CD14-positive monocyte (primary cell): ENCODE results near the gene ATF4. TPM values are rescaled to one million over a fixed set of nuclear protein-coding genes. Genes with fewer than 3 reads are reported as not detected.

ENCODE experiments used
- DNase-seq, 3 donors: peaks; one replicate each; pipeline ENCODE4 v3.0.0-alpha.2; 2011 to 2022
- H2AFZ ChIP-seq: 2 replicates; pipeline ENCODE4 v1.6.0; 2012; ENCODE audit warnings: mild to moderate bottlenecking, low read depth, low read length, inconsistent platforms; ENCODE audit not compliant: insufficient read depth, poor library complexity, severe bottlenecking
- H3K27ac ChIP-seq, 2 donors: 1 replicate in 1 of 2; 2 replicates in 1 of 2; pipeline ENCODE4 v1.5.1; 2012 to 2013; ENCODE audit warnings: low read length in 2 of 2, control low read depth in 1 of 2, inconsistent platforms in 1 of 2, low read depth in 1 of 2, mild to moderate bottlenecking in 1 of 2
- H3K27me3 ChIP-seq, 2 donors: one replicate each; pipeline versions ENCODE4 v1.6.0 to v1.6.1; 2011 to 2013; ENCODE audit warnings: low read length in 2 of 2; ENCODE audit not compliant: control insufficient read depth in 2 of 2, insufficient read depth in 2 of 2
- H3K36me3 ChIP-seq, 2 donors: replicated peaks in 1 of 2; 1 replicate in 1 of 2; 2 replicates in 1 of 2; pipeline versions ENCODE4 v1.5.1 to v1.6.1; 2012 to 2013; ENCODE audit warnings: low read length in 2 of 2, control low read depth in 1 of 2, inconsistent platforms in 1 of 2, mild to moderate bottlenecking in 1 of 2; ENCODE audit not compliant: insufficient read depth in 2 of 2, control insufficient read depth in 1 of 2
- H3K4me1 ChIP-seq, 2 donors: 1 replicate in 1 of 2; 2 replicates in 1 of 2; pipeline versions ENCODE4 v1.5.1 to v1.6.1; 2012 to 2013; ENCODE audit warnings: low read length in 2 of 2, control low read depth in 1 of 2, inconsistent platforms in 1 of 2, mild to moderate bottlenecking in 1 of 2, moderate library complexity in 1 of 2; ENCODE audit not compliant: insufficient read depth in 2 of 2, control insufficient read depth in 1 of 2
- H3K4me2 ChIP-seq: replicated peaks from 2 replicates; pipeline ENCODE3; 2012; ENCODE audit warnings: low read length, moderate library complexity, mild to moderate bottlenecking; ENCODE audit not compliant: poor library complexity, severe bottlenecking; ENCODE audit errors: extremely low read depth
- H3K4me3 ChIP-seq, 3 experiments: fragments of 200-600 bp in 1 of 3; sonication (generic) in 1 of 3; replicated peaks in 1 of 3; 1 replicate in 2 of 3; 2 replicates in 1 of 3; pipeline ENCODE4 v1.5.1; 2011 to 2013; ENCODE audit warnings: low read length in 3 of 3, mild to moderate bottlenecking in 3 of 3, control low read depth in 2 of 3, low read depth in 2 of 3, inconsistent platforms in 1 of 3, moderate library complexity in 1 of 3
- H3K79me2 ChIP-seq: 2 replicates; pipeline ENCODE4 v1.6.0; 2012; ENCODE audit warnings: mild to moderate bottlenecking, control low read depth, inconsistent platforms, low read length, moderate library complexity; ENCODE audit not compliant: insufficient read depth
- H3K9ac ChIP-seq: 2 replicates; pipeline ENCODE4 v1.6.0; 2017; ENCODE audit warnings: low read length, mild to moderate bottlenecking; ENCODE audit not compliant: insufficient read depth, poor library complexity, severe bottlenecking
- H3K9me3 ChIP-seq, 2 donors: replicated peaks in 1 of 2; 1 replicate in 1 of 2; 2 replicates in 1 of 2; pipeline versions ENCODE4 v1.5.1 to v1.6.1; 2012 to 2013; ENCODE audit warnings: low read length in 2 of 2, control low read depth in 1 of 2; ENCODE audit not compliant: control insufficient read depth in 1 of 2, insufficient read depth in 1 of 2
- H4K20me1 ChIP-seq: 2 replicates; pipeline ENCODE4 v1.6.0; 2012; ENCODE audit warnings: mild to moderate bottlenecking, low read length, control low read depth, moderate library complexity; ENCODE audit not compliant: insufficient read depth
- H3K27ac Mint-ChIP-seq, 7 donors: one replicate each; pipeline ENCODE4 v1.8.0; 2020; ENCODE audit warnings: mild to moderate bottlenecking in 7 of 7, mixed read lengths in 7 of 7, moderate library complexity in 6 of 7, inconsistent platforms in 2 of 7
- H3K27me3 Mint-ChIP-seq, 3 donors: one replicate each; pipeline ENCODE4 v1.8.0; 2021 to 2022; ENCODE audit warnings: low read depth in 3 of 3, mild to moderate bottlenecking in 3 of 3, mixed read lengths in 3 of 3, moderate library complexity in 3 of 3, inconsistent platforms in 1 of 3
- H3K36me3 Mint-ChIP-seq, 2 donors: one replicate each; pipeline ENCODE4 v1.8.0; 2020; ENCODE audit warnings: mixed read lengths in 2 of 2, inconsistent platforms in 1 of 2, mild to moderate bottlenecking in 1 of 2
- H3K4me1 Mint-ChIP-seq: one replicate; pipeline ENCODE4 v1.8.0; 2020; ENCODE audit warnings: mild to moderate bottlenecking, mixed read lengths
- H3K4me3 Mint-ChIP-seq, 2 donors: one replicate each; pipeline ENCODE4 v1.8.0; 2020; ENCODE audit warnings: mild to moderate bottlenecking in 2 of 2, mixed read lengths in 2 of 2, moderate library complexity in 1 of 2
- H3K9me3 Mint-ChIP-seq, 7 donors: one replicate each; pipeline ENCODE4 v1.8.0; 2020 to 2022; ENCODE audit warnings: mixed read lengths in 7 of 7, mild to moderate bottlenecking in 6 of 7, moderate library complexity in 6 of 7, inconsistent platforms in 2 of 7
- WGBS: methylation state at CpG from one replicate; pipeline ENCODE4 v1.1.5; 2013; ENCODE audit warnings: missing lambda C conversion rate; ENCODE audit not compliant: insufficient coverage; 5-methylcytosine and 5-hydroxymethylcytosine counted together
- intact Hi-C, 2 donors: fragments of 100-400 bp; cut with micrococcal nuclease; formaldehyde crosslinking; loops; one replicate each; pipeline versions ENCODE4 v1.15.0 to v1.15.1; 2023
- polyA plus RNA-seq, 3 donors: library from polyadenylated mRNA; depleted of rRNA in 1 of 3; unstranded in 2 of 3; stranded (reverse) in 1 of 3; fragments of 300-500 nt in 2 of 3; fragments of >200 nt in 1 of 3; fragmentation: Illumina TruSeq in 2 of 3; gene quantifications; 1 replicate in 2 of 3; 2 replicates in 1 of 3; pipeline ENCODE4 v1.2.3, GENCODE V29; 2012 to 2021
- TF ChIP-seq, protein P1 (sequence below): fragments of 200-600 bp; IDR thresholded peaks from one replicate; pipeline ENCODE4 v1.8.0; 2022; ENCODE audit warnings: antibody characterized with exemption, mild to moderate bottlenecking

The ATF4 gene
- polyA plus RNA-seq, 3 donors: 55.1 to 606 (median 59.0) TPM

DNA sequence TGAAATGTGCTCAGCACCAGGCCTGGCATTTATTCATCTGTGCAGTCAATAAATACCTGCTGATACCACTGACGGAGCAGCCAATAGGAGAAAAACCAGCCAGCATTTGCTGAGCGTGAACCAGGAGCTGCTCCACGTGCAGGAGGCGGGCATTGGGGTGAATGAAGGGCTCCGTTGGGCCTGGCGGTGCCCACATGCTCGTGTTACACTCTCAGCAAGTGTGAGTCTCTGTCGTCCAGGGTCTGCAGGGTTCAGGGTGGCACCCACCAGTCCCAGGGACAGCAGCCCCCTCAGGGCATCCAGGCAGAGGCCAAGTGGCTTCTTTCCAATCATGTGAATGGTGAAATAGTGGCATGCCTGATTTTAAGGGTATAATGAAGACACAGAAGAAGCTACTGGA, 16.3 kb downstream of the ATF4 start:
- Mint-ChIP-seq H3K4me1 (peaks cover 12% of the 10 kb centered on the region), H3K27me3 (peaks cover 3 to 8% (median 7%) of the 10 kb centered on the region in 3 donors), H3K36me3 (no peaks in the 10 kb centered on the region), H3K4me3 (no peak overlapping the region), H3K27ac (no peak overlapping the region), H3K9me3 (no peaks in the 10 kb centered on the region)
- Histone ChIP-seq H3K4me1 (peaks cover 10 to 18% of the 10 kb centered on the region in 2 donors), H3K27me3 (no peaks in the 10 kb centered on the region), H3K9ac (no peak overlapping the region), H4K20me1 (peaks cover under 1% of the 10 kb centered on the region), H3K4me3 (no peak overlapping the region), H3K79me2 (peaks cover 8% of the 10 kb centered on the region), H3K36me3 (no peaks in the 10 kb centered on the region), H2AFZ (no peak overlapping the region), H3K4me2 (no peak overlapping the region), H3K9me3 (no peaks in the 10 kb centered on the region), H3K27ac (no peak overlapping the region)
- TF ChIP-seq, protein P1, sequence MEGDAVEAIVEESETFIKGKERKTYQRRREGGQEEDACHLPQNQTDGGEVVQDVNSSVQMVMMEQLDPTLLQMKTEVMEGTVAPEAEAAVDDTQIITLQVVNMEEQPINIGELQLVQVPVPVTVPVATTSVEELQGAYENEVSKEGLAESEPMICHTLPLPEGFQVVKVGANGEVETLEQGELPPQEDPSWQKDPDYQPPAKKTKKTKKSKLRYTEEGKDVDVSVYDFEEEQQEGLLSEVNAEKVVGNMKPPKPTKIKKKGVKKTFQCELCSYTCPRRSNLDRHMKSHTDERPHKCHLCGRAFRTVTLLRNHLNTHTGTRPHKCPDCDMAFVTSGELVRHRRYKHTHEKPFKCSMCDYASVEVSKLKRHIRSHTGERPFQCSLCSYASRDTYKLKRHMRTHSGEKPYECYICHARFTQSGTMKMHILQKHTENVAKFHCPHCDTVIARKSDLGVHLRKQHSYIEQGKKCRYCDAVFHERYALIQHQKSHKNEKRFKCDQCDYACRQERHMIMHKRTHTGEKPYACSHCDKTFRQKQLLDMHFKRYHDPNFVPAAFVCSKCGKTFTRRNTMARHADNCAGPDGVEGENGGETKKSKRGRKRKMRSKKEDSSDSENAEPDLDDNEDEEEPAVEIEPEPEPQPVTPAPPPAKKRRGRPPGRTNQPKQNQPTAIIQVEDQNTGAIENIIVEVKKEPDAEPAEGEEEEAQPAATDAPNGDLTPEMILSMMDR: no peak
- 92% methylated on average over 8 of the region's 8 CpGs for WGBS
- no peak for DNase-seq
- intact Hi-C loops: loop anchor here (5.0 to 10.0 kb wide), 2 partner anchors 496 to 1098 kb away; partner anchors contain the start of gene MRTFA (in 1 of the 2)

DNA sequence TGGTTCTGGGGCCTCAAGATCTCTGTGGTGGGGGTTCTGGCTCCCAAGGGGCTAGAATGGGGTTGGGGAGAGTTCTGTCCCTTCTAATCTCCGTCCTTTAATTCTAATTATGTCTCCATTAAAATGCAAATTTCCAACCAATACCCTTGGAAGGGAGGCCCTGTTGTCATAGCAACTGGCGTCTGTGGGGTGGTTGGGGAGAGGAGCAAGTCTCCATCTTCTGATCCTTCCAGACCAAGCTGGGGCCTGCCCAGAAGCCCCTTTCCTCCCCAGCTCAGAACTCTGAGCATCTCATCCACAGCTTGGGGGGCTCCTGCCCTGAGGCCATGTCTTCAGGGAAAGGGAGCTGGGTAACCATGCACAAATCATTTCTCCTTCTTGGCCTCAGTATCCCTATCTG, 17.6 kb downstream of the ATF4 start:
- H3K4me3 ChIP-seq: no peak overlapping the region
- no peak overlapping the region for H3K4me3 Mint-ChIP-seq
- no peak overlapping the region for H2AFZ ChIP-seq
- no peaks in the 10 kb centered on the region for H3K9me3 Mint-ChIP-seq
- WGBS: no CpG with 5 or more reads among the region's 2 CpGs
- H3K4me2 ChIP-seq: no peak overlapping the region
- H3K27ac ChIP-seq: no peak overlapping the region
- peaks cover 4 to 9% of the 10 kb centered on the region in 2 donors for H3K4me1 ChIP-seq
- no peak for DNase-seq
- peaks cover 4 to 12% (median 10%) of the 10 kb centered on the region in 3 donors for H3K27me3 Mint-ChIP-seq
- H3K36me3 Mint-ChIP-seq: no peaks in the 10 kb centered on the region
- no peaks in the 10 kb centered on the region for H4K20me1 ChIP-seq
- no peaks in the 10 kb centered on the region for H3K36me3 ChIP-seq
- TF ChIP-seq, protein P1: no peak
- no peak overlapping the region for H3K9ac ChIP-seq
- peaks cover 3% of the 10 kb centered on the region for H3K4me1 Mint-ChIP-seq
- intact Hi-C loops: loop anchor here (5.0 to 10.0 kb wide), 2 partner anchors 494 to 1097 kb away; partner anchors contain the start of gene MRTFA (in 1 of the 2)
- H3K27ac Mint-ChIP-seq: no peak overlapping the region
- no peaks in the 10 kb centered on the region for H3K9me3 ChIP-seq
- H3K79me2 ChIP-seq: no peaks in the 10 kb centered on the region
- H3K27me3 ChIP-seq: no peaks in the 10 kb centered on the region
